Esophagus squamous epithelium (tissue), 4 donors: ENCODE data around the gene ADRM1.

ENCODE experiments used
- POLR2A ChIP-seq, 4 donors: fragments of 450-650 bp; IDR thresholded peaks; one replicate each; pipeline ENCODE4 v1.6.1; 2017; ENCODE audit warnings: antibody characterized with exemption in 4 of 4, mild to moderate bottlenecking in 4 of 4, moderate library complexity in 3 of 4
- TF ChIP-seq, protein P1 (sequence below), 6 experiments: fragments of 450-650 bp in 4 of 6; fragments of 200-600 bp in 2 of 6; sonication (generic) in 2 of 6; IDR thresholded peaks; one replicate each; pipeline ENCODE4 v1.5.1; 2016 to 2019; ENCODE audit warnings: antibody characterized with exemption in 6 of 6, mild to moderate bottlenecking in 4 of 6, moderate library complexity in 4 of 6

GRCh38 chr20:62268228-62268900, 34.4 kb upstream of the ADRM1 start:
- TF ChIP-seq, protein P1, sequence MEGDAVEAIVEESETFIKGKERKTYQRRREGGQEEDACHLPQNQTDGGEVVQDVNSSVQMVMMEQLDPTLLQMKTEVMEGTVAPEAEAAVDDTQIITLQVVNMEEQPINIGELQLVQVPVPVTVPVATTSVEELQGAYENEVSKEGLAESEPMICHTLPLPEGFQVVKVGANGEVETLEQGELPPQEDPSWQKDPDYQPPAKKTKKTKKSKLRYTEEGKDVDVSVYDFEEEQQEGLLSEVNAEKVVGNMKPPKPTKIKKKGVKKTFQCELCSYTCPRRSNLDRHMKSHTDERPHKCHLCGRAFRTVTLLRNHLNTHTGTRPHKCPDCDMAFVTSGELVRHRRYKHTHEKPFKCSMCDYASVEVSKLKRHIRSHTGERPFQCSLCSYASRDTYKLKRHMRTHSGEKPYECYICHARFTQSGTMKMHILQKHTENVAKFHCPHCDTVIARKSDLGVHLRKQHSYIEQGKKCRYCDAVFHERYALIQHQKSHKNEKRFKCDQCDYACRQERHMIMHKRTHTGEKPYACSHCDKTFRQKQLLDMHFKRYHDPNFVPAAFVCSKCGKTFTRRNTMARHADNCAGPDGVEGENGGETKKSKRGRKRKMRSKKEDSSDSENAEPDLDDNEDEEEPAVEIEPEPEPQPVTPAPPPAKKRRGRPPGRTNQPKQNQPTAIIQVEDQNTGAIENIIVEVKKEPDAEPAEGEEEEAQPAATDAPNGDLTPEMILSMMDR (IDR thresholded peaks at IDR 0.05) = no peak
- no peak for TF ChIP-seq POLR2A (IDR thresholded peaks at IDR 0.05)
